ENCODE results near the gene KRT36. TPM values are rescaled to one million over a fixed set of nuclear protein-coding genes. Genes with fewer than 3 reads are reported as not detected.

Gene KRT36
- total and polyA plus RNA-seq, 12 donors = 0.28 TPM; not detected in 11

- Histone ChIP-seq H3K27ac (no peak overlapping the region), H3K4me3 (no peak overlapping the region), H3K4me1 (replicated peaks in 1 of 2) (peaks cover 0 to 5% of the 10 kb centered on the region in 2 donors), H3K27me3 (no peaks in the 10 kb centered on the region), H3K36me3 (replicated peaks in 1 of 2) (no peaks in the 10 kb centered on the region), H3K9me3 (replicated peaks in 1 of 3) (no peaks in the 10 kb centered on the region)
- TF ChIP-seq CTCF (IDR thresholded peaks at IDR 0.05) (no peak), POLR2A (IDR thresholded peaks at IDR 0.05) (no peak)
- no peak for DNase-seq
- 11 to 53% (median 31%) methylated on average over 2 of the region's 2 CpGs for WGBS, 4 donors
- intact Hi-C loops (cut with DNase I) = no loop called here
Measured at GRCh38 chr17:41446806-41447205, 42.9 kb downstream of the KRT36 start.

- H3K4me1 ChIP-seq (replicated peaks in 1 of 2) = peaks cover 0 to 5% of the 10 kb centered on the region in 2 donors
- no peak overlapping the region for H3K27ac ChIP-seq
- H3K4me3 ChIP-seq = no peak overlapping the region
- no peak for TF ChIP-seq CTCF (IDR thresholded peaks at IDR 0.05)
- TF ChIP-seq POLR2A (IDR thresholded peaks at IDR 0.05) = no peak
- H3K27me3 ChIP-seq = no peaks in the 10 kb centered on the region
- no peaks in the 10 kb centered on the region for H3K9me3 ChIP-seq (replicated peaks in 1 of 3)
- WGBS, 4 donors = 59 to 76% (median 65%) methylated on average over 3 of the region's 3 CpGs
- DNase-seq = no peak
- intact Hi-C loops (cut with DNase I) = no loop called here
- no peaks in the 10 kb centered on the region for H3K36me3 ChIP-seq (replicated peaks in 1 of 2)
Measured at GRCh38 chr17:41444640-41445039, 45.1 kb downstream of the KRT36 start.

- WGBS, 4 donors = 40 to 68% (median 64%) methylated on average over 1 of the region's 1 CpG
- intact Hi-C loops (cut with DNase I) = no loop called here
- Histone ChIP-seq H3K27ac (no peak overlapping the region), H3K4me1 (replicated peaks in 1 of 2) (peaks cover 0 to 5% of the 10 kb centered on the region in 2 donors), H3K4me3 (no peak overlapping the region), H3K36me3 (replicated peaks in 1 of 2) (no peaks in the 10 kb centered on the region), H3K27me3 (no peaks in the 10 kb centered on the region), H3K9me3 (replicated peaks in 1 of 3) (no peaks in the 10 kb centered on the region)
- no peak for DNase-seq
- TF ChIP-seq CTCF (IDR thresholded peaks at IDR 0.05) (no peak), POLR2A (IDR thresholded peaks at IDR 0.05) (no peak)
Measured at GRCh38 chr17:41444186-41444585, 45.5 kb downstream of the KRT36 start.

GRCh38 chr17:41442739-41443138 is 47.0 kb downstream of the KRT36 start:
- no peak for DNase-seq
- intact Hi-C loops (cut with DNase I) = no loop called here
- Histone ChIP-seq H3K36me3 (replicated peaks in 1 of 2) (no peaks in the 10 kb centered on the region), H3K27me3 (no peaks in the 10 kb centered on the region), H3K4me1 (replicated peaks in 1 of 2) (peaks cover 0 to 5% of the 10 kb centered on the region in 2 donors), H3K27ac (no peak overlapping the region), H3K4me3 (no peak overlapping the region), H3K9me3 (replicated peaks in 1 of 3) (no peaks in the 10 kb centered on the region)
- TF ChIP-seq POLR2A (IDR thresholded peaks at IDR 0.05) = no peak
- 61 to 70% (median 67%) methylated on average over 4 of the region's 4 CpGs for WGBS, 4 donors

- WGBS, 4 donors = 87 to 100% (median 94%) methylated on average over 3 to 10 of the region's 10 CpGs
- H3K4me1 ChIP-seq (replicated peaks in 1 of 2) = no peaks in the 10 kb centered on the region
- no peak within 1 kb of the TSS for H3K27ac ChIP-seq
- H3K4me3 ChIP-seq = no peak within 1 kb of the TSS
- H3K36me3 ChIP-seq (replicated peaks in 1 of 2) = no peaks in the 10 kb centered on the region
- no peak for DNase-seq
- H3K9me3 ChIP-seq (replicated peaks in 1 of 3) = no peaks in the 10 kb centered on the region
- no peaks in the 10 kb centered on the region for H3K27me3 ChIP-seq
- TF ChIP-seq CTCF (IDR thresholded peaks at IDR 0.05) (no peak), POLR2A (IDR thresholded peaks at IDR 0.05) (no peak)
- intact Hi-C loops (cut with DNase I) = no loop called here
Measured at GRCh38 chr17:41440531-41441033, 49.1 kb downstream of the KRT36 start, which contains the start of gene KRT38. Gene KRT38, minus strand, starts transcription at chr17:41440983. Its CDS starts 62 bp downstream, at chr17:41440921.

Measured in adrenal gland (tissue), 12 donors.